HepG2 (cell line): Measurements from ENCODE around the gene WFDC13.
"Not testable (repeated sequence)": the region's sequence is repeated elsewhere in the genome, so short reads cannot be mapped to it uniquely, and the experiment has no call there.

Experiments used
- ARID2 ChIP-seq: sonication (generic); formaldehyde crosslinking; IDR thresholded peaks from 2 replicates; pipeline ENCODE4 v1.8.1; 2022; ENCODE audit warnings: mild to moderate bottlenecking, missing genetic modification reagents, borderline replicate concordance
- CTCF ChIP-seq: sonication (generic); formaldehyde crosslinking; IDR thresholded peaks from 2 replicates; pipeline ENCODE4 v1.5.0; 2020; ENCODE audit warnings: mild to moderate bottlenecking, missing genetic modification reagents, moderate library complexity
- KAT7 ChIP-seq: IDR thresholded peaks from 2 replicates; pipeline ENCODE4 v1.6.1; 2018; ENCODE audit warnings: borderline replicate concordance, missing compliant biosample characterization
- NFE2 ChIP-seq: sonication (generic); formaldehyde crosslinking; IDR thresholded peaks from 2 replicates; pipeline ENCODE4 v1.4.0; 2020; ENCODE audit warnings: missing genetic modification reagents
- PHF21A ChIP-seq: sonication (generic); formaldehyde crosslinking; IDR thresholded peaks from 2 replicates; pipeline ENCODE4 v1.5.0; 2020; ENCODE audit warnings: mild to moderate bottlenecking, missing genetic modification reagents
- PRDM4 ChIP-seq: sonication (generic); formaldehyde crosslinking; IDR thresholded peaks from 2 replicates; pipeline ENCODE4 v1.9.0; 2021; ENCODE audit warnings: missing genetic modification reagents, borderline replicate concordance
- ZBTB4 ChIP-seq: sonication (generic); formaldehyde crosslinking; IDR thresholded peaks from 2 replicates; pipeline ENCODE4 v1.4.0; 2020; ENCODE audit warnings: missing genetic modification reagents, mild to moderate bottlenecking, borderline replicate concordance
- ZNF609 ChIP-seq: sonication (generic); formaldehyde crosslinking; IDR thresholded peaks from 2 replicates; pipeline ENCODE4 v1.4.0; 2020; ENCODE audit warnings: mild to moderate bottlenecking, missing genetic modification reagents, borderline replicate concordance
- ZNF775 ChIP-seq: sonication (generic); formaldehyde crosslinking; IDR thresholded peaks from 2 replicates; pipeline ENCODE4 v1.4.0; 2020; ENCODE audit warnings: missing genetic modification reagents, mild to moderate bottlenecking, moderate library complexity, borderline replicate concordance
- ZUFSP ChIP-seq: sonication (generic); formaldehyde crosslinking; IDR thresholded peaks from 2 replicates; pipeline ENCODE4 v1.9.0; 2021; ENCODE audit warnings: missing genetic modification reagents, mild to moderate bottlenecking, borderline replicate concordance

- TF ChIP-seq ZUFSP (CRISPR knock-in tag); ZNF775 (CRISPR knock-in tag); ZBTB4 (CRISPR knock-in tag); ARID2 (CRISPR knock-in tag); NFE2 (CRISPR knock-in tag); KAT7; CTCF; PHF21A (CRISPR knock-in tag); ZNF609 (CRISPR knock-in tag); PRDM4 (CRISPR knock-in tag): not testable (repeated sequence)
Observed at GRCh38 chr20:45693346-45693745, 8.5 kb upstream of the WFDC13 start.
